HG03457 (cell line): ENCODE data around the gene LACRT.

Experiments used
- ATAC-seq: cut with Tn5 transposase; IDR thresholded peaks from one replicate; pipeline ENCODE4 v1.9.1; 2021; ENCODE audit warnings: moderate number of reproducible peaks; ENCODE audit not compliant: unreplicated experiment

Gene LACRT

GRCh38 chr12:54603173-54603814 lies 31.4 kb downstream of the LACRT start:
- peak; percentile 82 for ATAC-seq

DNA sequence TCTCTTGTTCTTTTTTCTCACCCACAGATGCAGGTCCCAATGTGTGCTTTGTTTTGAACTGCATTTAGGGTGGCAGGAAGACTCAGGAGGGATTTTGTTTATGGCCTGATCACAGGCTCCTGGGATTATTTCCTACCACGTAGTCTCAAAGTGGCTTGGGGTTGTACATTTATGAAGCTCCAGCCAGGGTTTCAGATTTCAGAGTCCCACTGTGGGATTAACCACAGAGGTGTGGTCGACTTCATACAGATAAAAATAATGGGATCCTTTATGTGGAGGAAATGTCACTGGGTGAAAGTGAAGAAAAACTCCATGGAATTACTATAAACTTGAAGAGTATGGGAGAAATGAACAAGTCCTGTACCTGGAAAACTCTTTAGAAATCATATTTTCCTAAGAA lies 32.0 kb downstream of the LACRT start:
- no peak for ATAC-seq

GRCh38 chr12:54601841-54602240 lies 32.9 kb downstream of the LACRT start:
- no peak for ATAC-seq

DNA sequence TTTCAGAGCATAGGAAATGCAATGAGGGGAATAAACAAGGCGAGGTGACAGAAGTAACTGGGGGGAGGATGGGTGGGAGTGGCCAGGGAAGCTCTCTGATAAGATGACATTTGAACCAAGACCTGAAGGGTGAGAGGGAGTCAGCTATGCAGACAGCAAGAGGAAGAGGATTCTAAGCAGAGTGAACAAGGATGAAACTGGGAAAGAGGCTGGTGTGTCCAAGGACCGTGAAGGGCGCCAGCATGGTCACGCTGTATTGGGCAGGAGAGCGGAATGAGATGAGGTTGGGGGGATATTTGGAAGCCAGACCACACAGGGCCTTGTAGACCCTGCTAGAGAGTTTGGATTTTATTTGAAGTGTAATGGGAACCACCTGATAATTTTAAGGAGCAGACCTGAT lies 35.7 kb downstream of the LACRT start:
- no peak for ATAC-seq

DNA sequence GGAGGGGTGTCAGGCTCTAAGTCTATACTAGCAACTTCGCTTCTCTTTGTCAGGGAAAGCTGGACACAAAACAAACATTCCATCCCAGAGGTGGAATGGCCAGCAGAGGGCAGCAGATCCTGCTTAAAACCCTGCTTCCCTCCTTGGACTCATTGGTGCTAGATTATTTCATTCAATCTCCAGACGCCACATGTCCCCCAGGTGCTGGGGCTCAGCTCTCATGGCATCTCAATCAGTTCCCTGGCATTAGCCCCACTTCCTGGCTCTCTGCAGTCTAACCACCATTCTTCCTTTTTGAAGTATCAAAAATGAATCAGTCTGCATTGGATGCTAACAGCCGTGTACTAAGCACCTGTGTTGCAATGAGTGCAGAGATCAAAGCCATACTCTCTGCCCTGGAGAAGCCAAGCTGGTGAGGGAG lies 38.2 kb downstream of the LACRT start:
- no peak for ATAC-seq

DNA sequence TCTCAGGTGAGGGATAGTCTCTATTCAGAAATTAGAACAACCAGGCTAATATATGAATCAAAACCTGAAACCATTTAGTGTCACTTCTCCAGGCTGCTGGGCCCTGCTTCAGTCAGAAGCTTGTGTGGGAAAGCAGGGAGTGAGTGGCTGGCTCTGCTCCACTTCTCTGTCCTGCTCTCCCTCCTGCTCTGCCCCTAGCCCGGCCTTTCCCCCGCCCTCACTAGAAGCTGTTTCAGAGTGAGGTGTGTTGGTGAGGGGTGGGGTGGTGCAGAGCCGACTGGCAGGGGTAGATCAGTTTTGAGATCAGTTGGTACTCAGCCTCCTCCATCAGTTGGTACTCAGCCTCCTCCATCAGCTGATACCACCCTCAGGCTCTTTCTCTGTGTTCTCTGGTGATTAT lies 39.2 kb downstream of the LACRT start:
- ATAC-seq, result no peak

- ATAC-seq, result no peak
Observed at GRCh38 chr12:54593725-54594124, 41.0 kb downstream of the LACRT start.

DNA sequence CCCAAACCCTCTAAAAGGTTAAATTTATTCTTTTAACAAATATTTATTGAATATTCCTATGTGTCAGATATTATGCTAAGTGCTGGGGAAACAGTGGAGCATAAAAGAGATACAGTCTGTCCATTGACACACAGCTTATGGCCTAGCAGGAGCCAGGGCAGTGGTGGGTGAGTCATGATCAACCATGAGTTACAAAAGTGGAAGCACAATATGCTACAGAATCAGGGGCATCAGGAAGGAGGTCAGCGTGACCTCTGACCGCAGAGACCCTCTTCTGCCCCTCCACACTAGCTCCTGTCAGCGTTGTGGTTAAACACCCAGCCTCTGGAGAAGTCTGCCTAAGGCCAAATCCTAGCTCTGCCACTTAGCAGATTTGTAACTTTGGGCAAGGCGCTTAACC lies 41.6 kb downstream of the LACRT start:
- ATAC-seq, result no peak

DNA sequence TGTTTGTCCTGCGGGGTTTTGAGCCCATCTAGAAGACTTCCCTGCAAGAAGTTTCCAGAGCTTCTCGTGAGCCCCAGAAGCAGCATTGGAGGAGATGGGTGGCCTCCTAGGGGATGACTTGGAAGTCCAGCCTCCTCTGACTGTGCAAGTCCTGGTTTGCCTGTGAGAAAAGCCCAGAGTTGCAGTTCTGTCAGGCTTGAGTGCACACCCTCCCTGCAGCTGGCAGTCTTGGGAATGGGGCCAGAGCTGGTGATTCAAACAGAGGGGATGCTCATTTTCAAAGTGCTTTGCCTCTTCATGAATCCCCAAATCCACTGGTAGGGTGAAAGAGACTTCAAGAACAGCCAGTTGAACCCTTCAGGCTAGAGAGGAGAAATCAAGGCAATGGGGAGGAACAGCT lies 42.4 kb downstream of the LACRT start:
- ATAC-seq, result no peak

DNA sequence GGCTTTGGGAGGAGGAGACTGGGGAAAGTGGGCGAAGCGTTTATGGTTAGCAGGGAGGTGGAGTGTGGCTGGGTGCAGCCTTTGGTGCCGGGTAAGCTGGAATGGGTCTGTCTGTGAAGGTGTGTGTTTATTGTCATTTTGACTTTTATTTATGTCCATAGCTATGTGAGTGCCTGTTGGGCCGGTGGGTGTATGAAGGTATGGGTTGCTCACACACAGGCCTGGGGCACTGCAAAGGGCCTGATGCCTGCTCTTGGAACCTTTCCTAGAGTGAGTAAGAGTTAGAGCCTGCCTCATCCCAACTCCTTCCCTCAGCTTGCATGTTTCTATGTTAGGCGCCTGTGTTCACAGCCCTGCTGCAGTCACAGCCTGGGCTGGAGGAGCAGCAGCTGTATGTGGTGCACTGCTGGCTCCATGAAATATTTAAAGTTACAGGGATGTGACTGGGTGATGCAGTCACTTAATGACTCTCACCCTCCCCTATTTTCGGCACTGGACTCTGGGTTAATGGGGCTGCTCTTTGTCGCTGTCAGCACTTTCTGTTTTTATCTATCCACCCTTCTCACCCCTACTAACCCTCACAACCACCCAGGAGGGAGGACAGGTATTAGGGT lies 43.6 kb downstream of the LACRT start:
- ATAC-seq, result no peak

- no peak for ATAC-seq
Observed at GRCh38 chr12:54589964-54590363, 44.7 kb downstream of the LACRT start.

GRCh38 chr12:54588890-54589267 lies 45.8 kb downstream of the LACRT start:
- no peak for ATAC-seq

DNA sequence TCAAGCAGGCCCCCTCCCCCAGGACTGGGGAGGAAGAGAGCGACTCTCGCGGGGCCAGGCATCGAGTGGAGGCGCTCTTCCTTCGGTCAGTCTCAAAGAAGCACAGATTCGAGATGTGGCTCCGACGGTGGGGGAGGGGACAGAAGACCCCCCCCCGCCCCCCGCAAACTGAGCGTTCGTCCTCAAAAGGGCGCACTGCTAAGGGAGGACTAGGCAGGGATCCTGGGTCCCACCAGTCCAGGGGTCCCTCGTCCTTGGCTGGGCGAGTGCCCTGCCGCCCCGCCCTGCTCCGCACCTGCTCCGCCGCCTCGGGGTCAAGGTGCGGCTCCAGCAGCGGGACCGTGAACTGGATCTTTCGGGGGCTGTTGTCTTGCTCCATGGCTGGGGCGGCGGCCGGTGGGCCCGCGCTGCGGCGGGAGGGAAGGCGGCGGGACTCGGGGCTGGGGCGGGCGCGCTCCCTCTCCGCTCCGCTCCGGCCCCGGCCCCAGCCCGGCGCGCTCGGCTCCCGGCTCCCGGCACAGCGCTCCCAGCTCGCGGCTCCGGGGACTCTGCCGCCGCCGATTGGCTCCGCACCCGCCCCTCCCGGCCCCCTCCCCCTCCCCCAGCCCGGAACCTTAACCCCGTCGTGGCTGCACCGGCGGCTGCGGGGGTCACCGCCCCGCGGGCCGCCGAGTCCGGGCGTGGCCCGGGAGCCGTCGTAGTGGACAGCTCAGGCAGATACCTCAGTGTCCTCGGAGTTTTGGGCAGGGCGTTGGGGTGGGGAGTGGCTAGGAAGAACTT lies 46.4 kb downstream of the LACRT start, which contains the start of gene PPP1R1A:
Gene PPP1R1A (minus strand): TSS at position 550 of the 780 bp plus-strand sequence. CDS start 171 bp downstream, at position 379.
- ATAC-seq, result no peak

GRCh38 chr12:54587315-54587873 lies 47.3 kb downstream of the LACRT start:
- ATAC-seq, result no peak

GRCh38 chr12:54586620-54587019 lies 48.1 kb downstream of the LACRT start:
- no peak for ATAC-seq

GRCh38 chr12:54585243-54585642 lies 49.5 kb downstream of the LACRT start:
- no peak for ATAC-seq

DNA sequence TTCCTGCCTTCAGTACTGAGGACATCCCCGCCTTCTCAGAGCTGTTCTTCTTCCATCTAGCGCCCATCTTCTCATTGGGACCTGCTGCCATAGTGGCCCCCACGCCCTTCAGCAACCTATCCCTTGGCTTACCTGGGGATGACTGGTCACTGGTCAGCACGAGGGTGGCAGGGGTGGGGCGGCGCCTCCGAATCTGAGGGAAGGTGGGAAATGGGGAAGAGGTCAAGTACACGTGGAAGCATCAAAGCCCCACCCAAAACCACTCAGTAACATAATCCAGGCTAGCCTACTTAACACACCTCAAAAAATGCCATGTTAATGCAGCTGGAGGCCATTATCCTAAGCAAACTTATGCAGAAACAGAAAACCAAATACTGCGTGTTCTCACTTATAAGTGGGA lies 50.6 kb downstream of the LACRT start:
- ATAC-seq, result no peak

- no peak for ATAC-seq
Observed at GRCh38 chr12:54583726-54584125, 51.0 kb downstream of the LACRT start.

DNA sequence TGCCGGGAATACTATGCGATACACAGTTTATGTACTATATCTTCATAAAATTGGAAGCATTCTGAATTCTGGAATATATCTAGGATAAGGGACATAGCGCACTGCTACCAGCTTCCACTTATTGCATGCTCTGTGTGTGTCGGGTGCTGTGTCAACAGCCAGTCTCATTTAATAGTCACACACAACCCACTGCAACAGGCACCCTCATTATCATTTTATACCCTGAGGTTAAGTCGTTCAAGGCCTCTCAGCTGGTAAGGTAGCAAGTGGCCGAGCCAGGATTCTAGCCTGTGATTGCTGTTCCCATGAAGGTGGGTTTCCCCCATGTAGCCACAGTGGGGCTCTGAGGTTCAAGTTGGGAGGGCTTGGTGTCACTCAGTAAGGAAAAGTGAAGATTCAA lies 53.3 kb downstream of the LACRT start:
- ATAC-seq, result no peak
